GM11168 (cell line): ENCODE results near the gene SNX15.

Experiments
- in situ Hi-C: fragments of 300-500 bp; cut with MboI; formaldehyde crosslinking; loops from one replicate; pipeline ENCODE4 v1.12.0; 2022; ENCODE audit warnings: low sequenced_read_pairs; ENCODE audit not compliant: unreplicated experiment

SNX15 gene

GRCh38 chr11:65078786-65079342 lies 51.6 kb downstream of the SNX15 start:
- in situ Hi-C loops: no loop called here

DNA sequence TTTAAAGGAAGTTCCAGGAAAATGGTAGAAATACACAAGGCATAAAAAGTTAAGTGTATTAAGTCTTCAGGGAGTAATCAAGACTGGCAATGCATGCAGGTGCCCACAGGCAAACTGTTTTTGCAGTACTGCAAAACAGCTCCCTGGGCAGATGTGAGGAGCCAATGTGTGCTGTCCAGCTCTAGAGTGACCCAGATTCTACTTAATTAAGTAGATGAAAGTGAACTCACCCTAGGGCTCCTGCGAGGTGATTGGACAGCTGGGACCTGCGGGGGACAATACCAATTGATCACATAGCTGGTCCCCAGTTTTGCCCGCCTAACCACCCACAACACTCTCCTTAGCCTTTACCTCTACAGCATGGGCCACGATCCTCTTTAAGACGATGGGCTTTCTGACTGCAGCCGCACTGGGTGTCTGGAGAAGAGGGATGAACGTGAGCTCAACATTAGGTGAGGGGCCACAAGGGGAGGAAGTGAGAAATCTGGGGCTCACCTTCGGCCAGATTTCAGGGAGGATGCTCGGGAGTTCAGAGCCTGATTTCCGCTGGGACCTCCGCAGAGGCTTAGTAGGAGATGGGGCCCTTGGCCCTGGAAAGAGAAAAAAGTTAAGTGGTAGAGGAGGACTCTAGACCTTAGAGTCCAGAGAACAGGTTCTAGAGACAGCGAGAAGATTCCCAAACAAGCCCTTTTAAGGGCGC lies 56.0 kb downstream of the SNX15 start:
- in situ Hi-C loops: no loop called here

DNA sequence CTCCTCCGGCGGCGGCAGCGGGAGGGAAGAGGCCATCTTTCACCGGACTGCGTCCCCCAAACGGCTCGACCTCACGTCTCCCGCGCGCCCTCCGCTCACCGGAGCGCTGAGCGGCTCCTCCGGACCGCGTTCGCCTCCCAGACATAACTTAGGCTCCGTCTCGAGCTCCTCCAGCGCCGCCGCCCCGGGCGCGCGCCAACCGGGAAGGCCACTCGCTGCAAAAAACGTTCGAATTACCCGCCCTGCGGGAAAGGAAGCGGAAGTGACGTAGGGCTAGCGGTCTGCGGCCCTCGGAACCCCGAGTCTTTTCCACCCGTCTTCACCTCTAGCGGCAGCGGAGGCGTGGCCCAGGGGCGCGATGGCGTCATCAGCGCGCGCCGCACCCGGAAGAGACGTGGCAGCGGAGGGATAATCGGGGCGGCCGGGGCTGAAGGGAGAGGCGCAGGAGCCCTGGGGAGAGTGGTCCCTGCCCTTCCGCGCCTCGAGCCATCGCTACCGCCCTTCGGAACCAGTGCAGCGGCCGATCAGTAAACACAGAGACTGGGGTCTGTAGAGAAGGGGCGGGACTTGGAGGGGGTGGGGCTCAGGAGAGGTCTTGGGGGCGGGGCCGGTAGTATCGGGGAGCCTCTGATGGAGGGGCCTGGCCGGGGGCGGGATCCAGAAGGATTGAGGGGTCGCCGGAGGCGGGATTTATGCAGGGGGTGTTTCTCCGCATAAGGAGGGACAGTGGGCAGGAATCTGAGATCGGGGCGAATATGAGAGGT lies 56.8 kb downstream of the SNX15 start, which contains the start of the genes CDCA5 and ZFPL1:
CDCA5 (minus strand) TSS at position 207 of the 764 bp plus-strand sequence; CDS start at position 145, 62 bp downstream.
ZFPL1 (plus strand) TSS at position 389 of the 764 bp plus-strand sequence. CDS start 477 bp downstream, outside the sequence.
- in situ Hi-C loops: no loop called here

GRCh38 chr11:65084598-65085375 lies 57.5 kb downstream of the SNX15 start:
- in situ Hi-C loops: no loop called here

- in situ Hi-C loops: no loop called here
Measured at GRCh38 chr11:65085446-65085845, 58.2 kb downstream of the SNX15 start.

DNA sequence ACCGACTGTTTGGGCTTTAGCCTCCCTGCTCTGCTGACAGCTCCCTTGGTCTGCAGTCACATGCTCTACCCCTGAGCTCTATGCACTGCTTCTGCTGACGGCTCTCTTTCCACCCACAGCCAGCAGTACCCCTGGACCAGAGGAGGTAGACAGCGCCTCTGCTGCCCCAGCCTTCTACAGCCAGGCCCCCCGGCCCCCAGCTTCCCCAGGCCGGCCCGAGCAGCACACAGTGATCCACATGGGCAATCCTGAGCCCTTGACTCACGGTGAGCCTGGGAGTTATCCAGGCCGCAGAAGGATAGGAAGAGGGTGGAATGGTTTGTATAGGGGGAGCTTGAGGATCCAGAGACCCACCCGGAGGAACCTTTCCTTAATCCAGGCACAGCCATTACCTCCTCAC lies 59.6 kb downstream of the SNX15 start:
- in situ Hi-C loops: no loop called here

- in situ Hi-C loops: no loop called here
Measured at GRCh38 chr11:65087216-65087615, 60.0 kb downstream of the SNX15 start.

- in situ Hi-C loops: no loop called here
Measured at GRCh38 chr11:65087827-65088226, 60.6 kb downstream of the SNX15 start.

GRCh38 chr11:65089621-65090020 lies 62.4 kb downstream of the SNX15 start:
- in situ Hi-C loops: no loop called here
